Measurements from ENCODE around the gene SOX5.

Gene SOX5

DNA sequence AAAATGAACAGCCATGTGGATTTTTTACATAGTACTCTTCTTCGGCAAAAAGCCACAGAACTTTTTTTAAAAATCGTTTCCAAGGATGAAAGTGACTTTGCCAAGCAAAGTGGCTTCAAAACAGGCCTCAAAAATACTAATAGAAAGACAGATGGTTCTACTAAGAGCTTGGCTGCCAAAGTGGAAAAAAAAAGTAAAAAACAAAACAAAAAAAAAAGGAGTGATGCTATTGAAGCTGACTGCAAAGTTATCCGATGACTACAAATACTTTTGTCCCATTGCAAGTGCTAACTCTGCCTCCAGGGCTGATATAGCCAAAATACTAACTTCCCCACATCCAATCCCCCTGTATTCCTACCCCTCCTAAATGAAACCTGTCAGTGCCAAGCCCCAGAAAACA lies 277.6 kb downstream of the SOX5 start:
- Histone ChIP-seq H2AFZ (ENCODE audit: low read depth, low read length) (no peak overlapping the region), H3K23ac (ENCODE audit: low read length in 2 of 2) (no peak overlapping the region), H2AK5ac (ENCODE audit: low read length, severe bottlenecking) (no peak overlapping the region), H2BK15ac (ENCODE audit: low read depth, poor library complexity, severe bottlenecking) (no peak overlapping the region), H3K9ac (ENCODE audit: low read length) (no peak overlapping the region), H3K4me3 (ENCODE audit: insufficient read depth in 1 of 2, low read depth in 1 of 2, low read length in 2 of 2) (no peak overlapping the region), H3K79me1 (replicated peaks; ENCODE audit: low read length, poor library complexity, severe bottlenecking) (no peaks in the 10 kb centered on the region), H3K4me1 (ENCODE audit: control insufficient read depth, insufficient read depth, low read depth, low read length) (no peaks in the 10 kb centered on the region), H3K4ac (ENCODE audit: low read depth in 1 of 2, low read length in 2 of 2) (no peak overlapping the region), H3K14ac (ENCODE audit: low read length in 2 of 2) (no peak overlapping the region), H3K27ac (ENCODE audit: low read length, poor library complexity, severe bottlenecking) (no peak overlapping the region), H3K27me3 (ENCODE audit: control insufficient read depth in 1 of 2, insufficient read depth in 1 of 2, low read length in 2 of 2) (no peaks in the 10 kb centered on the region), H3K18ac (ENCODE audit: low read depth in 1 of 2, low read length in 2 of 2) (no peak overlapping the region), H2BK12ac (ENCODE audit: low read length in 2 of 2) (no peak overlapping the region), H2BK5ac (ENCODE audit: low read depth, low read length, poor library complexity, severe bottlenecking) (no peak overlapping the region), H3K9me3 (ENCODE audit: control insufficient read depth, low read length) (no peaks in the 10 kb centered on the region), H2BK120ac (ENCODE audit: low read depth, low read length) (no peak overlapping the region), H4K8ac (ENCODE audit: low read length) (no peak overlapping the region), H4K91ac (ENCODE audit: low read length) (no peak overlapping the region), H3K36me3 (ENCODE audit: control insufficient read depth in 1 of 2, insufficient read depth in 2 of 2, low read depth in 1 of 2, low read length in 2 of 2) (no peaks in the 10 kb centered on the region), H3K4me2 (ENCODE audit: low read length, poor library complexity, severe bottlenecking) (no peak overlapping the region)
- 98% methylated on average over 3 of the region's 3 CpGs for WGBS
- no peak for DNase-seq

DNA sequence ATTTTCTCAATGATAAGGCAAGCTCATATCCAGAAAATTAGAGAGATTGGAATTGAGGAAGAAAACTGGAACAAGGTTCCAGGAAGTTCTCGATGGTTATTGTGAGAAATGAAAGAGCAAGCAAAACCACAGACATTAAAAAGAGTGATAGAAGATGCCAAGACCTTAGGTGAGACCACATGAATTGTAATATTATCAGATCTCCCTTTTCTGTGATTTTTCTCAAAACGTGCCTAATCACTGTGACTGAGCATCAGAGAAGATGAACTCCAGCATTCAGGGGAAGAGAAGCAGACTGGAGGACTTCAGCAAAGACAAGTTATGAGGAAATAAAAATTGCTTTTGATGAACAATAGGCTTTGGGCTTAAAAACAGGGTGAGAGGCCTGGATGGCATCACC lies 278.8 kb downstream of the SOX5 start:
- Histone ChIP-seq H2BK15ac (ENCODE audit: low read depth, poor library complexity, severe bottlenecking) (no peak overlapping the region), H3K79me1 (replicated peaks; ENCODE audit: low read length, poor library complexity, severe bottlenecking) (no peaks in the 10 kb centered on the region), H3K27ac (ENCODE audit: low read length, poor library complexity, severe bottlenecking) (no peak overlapping the region), H2AK5ac (ENCODE audit: low read length, severe bottlenecking) (no peak overlapping the region), H4K8ac (ENCODE audit: low read length) (no peak overlapping the region), H3K14ac (ENCODE audit: low read length in 2 of 2) (no peak overlapping the region), H4K91ac (ENCODE audit: low read length) (no peak overlapping the region), H3K9me3 (ENCODE audit: control insufficient read depth, low read length) (no peaks in the 10 kb centered on the region), H3K4me1 (ENCODE audit: control insufficient read depth, insufficient read depth, low read depth, low read length) (no peaks in the 10 kb centered on the region), H2BK12ac (ENCODE audit: low read length in 2 of 2) (no peak overlapping the region), H3K18ac (ENCODE audit: low read depth in 1 of 2, low read length in 2 of 2) (no peak overlapping the region), H3K36me3 (ENCODE audit: control insufficient read depth in 1 of 2, insufficient read depth in 2 of 2, low read depth in 1 of 2, low read length in 2 of 2) (no peaks in the 10 kb centered on the region), H3K4me2 (ENCODE audit: low read length, poor library complexity, severe bottlenecking) (no peak overlapping the region), H3K9ac (ENCODE audit: low read length) (no peak overlapping the region), H3K4me3 (ENCODE audit: insufficient read depth in 1 of 2, low read depth in 1 of 2, low read length in 2 of 2) (no peak overlapping the region), H2BK120ac (ENCODE audit: low read depth, low read length) (no peak overlapping the region), H2BK5ac (ENCODE audit: low read depth, low read length, poor library complexity, severe bottlenecking) (no peak overlapping the region), H3K27me3 (ENCODE audit: control insufficient read depth in 1 of 2, insufficient read depth in 1 of 2, low read length in 2 of 2) (no peaks in the 10 kb centered on the region), H3K23ac (ENCODE audit: low read length in 2 of 2) (no peak overlapping the region), H3K4ac (ENCODE audit: low read depth in 1 of 2, low read length in 2 of 2) (no peak overlapping the region), H2AFZ (ENCODE audit: low read depth, low read length) (no peak overlapping the region)
- 95% methylated on average over 1 of the region's 2 CpGs for WGBS
- DNase-seq = no peak

- Histone ChIP-seq H3K4ac (ENCODE audit: low read depth in 1 of 2, low read length in 2 of 2) (no peak overlapping the region), H3K9me3 (ENCODE audit: control insufficient read depth, low read length) (no peaks in the 10 kb centered on the region), H3K27me3 (ENCODE audit: control insufficient read depth in 1 of 2, insufficient read depth in 1 of 2, low read length in 2 of 2) (no peaks in the 10 kb centered on the region), H2BK15ac (ENCODE audit: low read depth, poor library complexity, severe bottlenecking) (no peak overlapping the region), H3K4me2 (ENCODE audit: low read length, poor library complexity, severe bottlenecking) (no peak overlapping the region), H2BK120ac (ENCODE audit: low read depth, low read length) (no peak overlapping the region), H3K18ac (ENCODE audit: low read depth in 1 of 2, low read length in 2 of 2) (no peak overlapping the region), H3K4me1 (ENCODE audit: control insufficient read depth, insufficient read depth, low read depth, low read length) (no peaks in the 10 kb centered on the region), H3K9ac (ENCODE audit: low read length) (no peak overlapping the region), H4K91ac (ENCODE audit: low read length) (no peak overlapping the region), H2AK5ac (ENCODE audit: low read length, severe bottlenecking) (no peak overlapping the region), H3K79me1 (replicated peaks; ENCODE audit: low read length, poor library complexity, severe bottlenecking) (no peaks in the 10 kb centered on the region), H3K14ac (ENCODE audit: low read length in 2 of 2) (no peak overlapping the region), H3K23ac (ENCODE audit: low read length in 2 of 2) (no peak overlapping the region), H3K36me3 (ENCODE audit: control insufficient read depth in 1 of 2, insufficient read depth in 2 of 2, low read depth in 1 of 2, low read length in 2 of 2) (no peaks in the 10 kb centered on the region), H2AFZ (ENCODE audit: low read depth, low read length) (no peak overlapping the region), H3K4me3 (ENCODE audit: insufficient read depth in 1 of 2, low read depth in 1 of 2, low read length in 2 of 2) (no peak overlapping the region), H3K27ac (ENCODE audit: low read length, poor library complexity, severe bottlenecking) (no peak overlapping the region), H4K8ac (ENCODE audit: low read length) (no peak overlapping the region), H2BK5ac (ENCODE audit: low read depth, low read length, poor library complexity, severe bottlenecking) (no peak overlapping the region), H2BK12ac (ENCODE audit: low read length in 2 of 2) (no peak overlapping the region)
- DNase-seq = no peak
- 92% methylated on average over 4 of the region's 6 CpGs for WGBS
These were observed 279.8 kb downstream of the SOX5 start for GRCh38 chr12:23669691-23670090.

- Histone ChIP-seq H3K4me2 (ENCODE audit: low read length, poor library complexity, severe bottlenecking) (no peak overlapping the region), H3K27ac (ENCODE audit: low read length, poor library complexity, severe bottlenecking) (no peak overlapping the region), H3K23ac (ENCODE audit: low read length in 2 of 2) (no peak overlapping the region), H2BK15ac (ENCODE audit: low read depth, poor library complexity, severe bottlenecking) (no peak overlapping the region), H3K14ac (ENCODE audit: low read length in 2 of 2) (no peak overlapping the region), H2BK120ac (ENCODE audit: low read depth, low read length) (no peak overlapping the region), H2BK12ac (ENCODE audit: low read length in 2 of 2) (no peak overlapping the region), H3K9me3 (ENCODE audit: control insufficient read depth, low read length) (no peaks in the 10 kb centered on the region), H3K27me3 (ENCODE audit: control insufficient read depth in 1 of 2, insufficient read depth in 1 of 2, low read length in 2 of 2) (no peaks in the 10 kb centered on the region), H3K4me3 (ENCODE audit: insufficient read depth in 1 of 2, low read depth in 1 of 2, low read length in 2 of 2) (no peak overlapping the region), H4K91ac (ENCODE audit: low read length) (no peak overlapping the region), H3K9ac (ENCODE audit: low read length) (no peak overlapping the region), H3K79me1 (replicated peaks; ENCODE audit: low read length, poor library complexity, severe bottlenecking) (no peaks in the 10 kb centered on the region), H2BK5ac (ENCODE audit: low read depth, low read length, poor library complexity, severe bottlenecking) (no peak overlapping the region), H2AFZ (ENCODE audit: low read depth, low read length) (no peak overlapping the region), H3K36me3 (ENCODE audit: control insufficient read depth in 1 of 2, insufficient read depth in 2 of 2, low read depth in 1 of 2, low read length in 2 of 2) (no peaks in the 10 kb centered on the region), H2AK5ac (ENCODE audit: low read length, severe bottlenecking) (no peak overlapping the region), H3K18ac (ENCODE audit: low read depth in 1 of 2, low read length in 2 of 2) (no peak overlapping the region), H3K4ac (ENCODE audit: low read depth in 1 of 2, low read length in 2 of 2) (no peak overlapping the region), H4K8ac (ENCODE audit: low read length) (no peak overlapping the region), H3K4me1 (ENCODE audit: control insufficient read depth, insufficient read depth, low read depth, low read length) (no peaks in the 10 kb centered on the region)
- 58% methylated on average over 2 of the region's 5 CpGs for WGBS
- DNase-seq = no peak
These were observed 282.6 kb downstream of the SOX5 start for GRCh38 chr12:23666866-23667265.
